NT2/D1 (cell line): ENCODE data around the gene CERS4.

ENCODE experiments used
- SUZ12 ChIP-seq: IDR thresholded peaks from 2 replicates; pipeline ENCODE4 v1.6.1; 2011; ENCODE audit not compliant: insufficient read length, insufficient read depth; ENCODE audit errors: extremely low read depth
- YY1 ChIP-seq: IDR thresholded peaks from 2 replicates; pipeline ENCODE4 v1.6.1; 2011; ENCODE audit not compliant: insufficient read length, insufficient read depth
- ZNF274 ChIP-seq: IDR thresholded peaks from 2 replicates; pipeline ENCODE4 v1.6.1; 2011; ENCODE audit warnings: mild to moderate bottlenecking, low read depth, low read length

- TF ChIP-seq ZNF274, result no peak
- no peak for TF ChIP-seq YY1
- TF ChIP-seq SUZ12, result no peak
These were observed 31.4 kb downstream of the CERS4 start for GRCh38 chr19:8240274-8241229.
